H4 (cell line): ENCODE measurements around the gene FHOD3. TPM values are rescaled to one million over a fixed set of nuclear protein-coding genes. Genes with fewer than 3 reads are reported as not detected.
"Not testable (repeated sequence)": the region's sequence is repeated elsewhere in the genome, so short reads cannot be mapped to it uniquely, and the experiment has no call there.

Experiments
- DNase-seq: peaks from one replicate; pipeline ENCODE4 v3.0.0-alpha.2; 2015; ENCODE audit warnings: low spot score
- total RNA-seq: library from RNA; depleted of rRNA; stranded (reverse); fragments of >200 nt; shearing (Covaris generic); gene quantifications from 2 replicates; pipeline ENCODE4 v1.2.3, GENCODE V29; 2014

Gene FHOD3
- total RNA-seq, 1 experiment from 2014 or later, result 6.1 TPM

DNA sequence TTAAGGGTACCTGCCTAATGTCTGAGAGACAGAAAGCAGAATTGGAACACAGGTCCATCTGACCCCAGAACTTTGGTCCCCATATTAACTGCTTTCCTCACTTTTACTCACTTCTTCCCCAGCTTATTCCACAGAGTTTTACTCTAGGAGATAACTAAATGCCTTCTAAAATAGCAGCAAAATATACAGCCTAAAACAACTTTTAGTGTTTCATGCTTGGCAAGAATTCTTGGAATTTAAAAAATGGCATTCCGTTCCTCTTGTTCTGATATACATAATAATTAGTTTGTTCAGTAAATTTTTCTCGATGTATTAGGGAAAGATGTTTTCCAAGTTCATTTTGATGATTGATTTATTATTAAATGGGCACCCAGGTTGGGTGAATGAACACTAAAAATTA is 151.9 kb downstream of the FHOD3 start:
- DNase-seq, result no peak

DNA sequence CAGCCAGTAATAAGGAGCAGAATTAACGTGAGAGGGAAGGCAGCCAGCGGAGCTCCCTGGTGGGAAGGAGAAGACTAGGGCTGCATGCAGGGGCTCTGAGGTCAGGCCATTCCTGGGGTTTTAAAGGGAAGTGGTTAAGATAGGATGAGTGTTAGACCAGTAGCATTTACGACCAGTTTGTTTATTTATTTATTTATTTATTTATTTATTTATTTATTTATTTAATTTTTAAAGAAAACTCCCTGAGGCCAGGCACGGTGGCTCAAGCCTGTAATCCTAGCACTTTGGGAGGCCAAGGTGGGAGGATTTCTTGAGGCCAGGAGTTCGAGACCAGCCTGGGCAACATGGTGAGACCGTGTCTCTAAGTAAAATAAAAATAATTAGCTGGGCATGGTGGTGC is 152.8 kb downstream of the FHOD3 start:
- no peak for DNase-seq

DNA sequence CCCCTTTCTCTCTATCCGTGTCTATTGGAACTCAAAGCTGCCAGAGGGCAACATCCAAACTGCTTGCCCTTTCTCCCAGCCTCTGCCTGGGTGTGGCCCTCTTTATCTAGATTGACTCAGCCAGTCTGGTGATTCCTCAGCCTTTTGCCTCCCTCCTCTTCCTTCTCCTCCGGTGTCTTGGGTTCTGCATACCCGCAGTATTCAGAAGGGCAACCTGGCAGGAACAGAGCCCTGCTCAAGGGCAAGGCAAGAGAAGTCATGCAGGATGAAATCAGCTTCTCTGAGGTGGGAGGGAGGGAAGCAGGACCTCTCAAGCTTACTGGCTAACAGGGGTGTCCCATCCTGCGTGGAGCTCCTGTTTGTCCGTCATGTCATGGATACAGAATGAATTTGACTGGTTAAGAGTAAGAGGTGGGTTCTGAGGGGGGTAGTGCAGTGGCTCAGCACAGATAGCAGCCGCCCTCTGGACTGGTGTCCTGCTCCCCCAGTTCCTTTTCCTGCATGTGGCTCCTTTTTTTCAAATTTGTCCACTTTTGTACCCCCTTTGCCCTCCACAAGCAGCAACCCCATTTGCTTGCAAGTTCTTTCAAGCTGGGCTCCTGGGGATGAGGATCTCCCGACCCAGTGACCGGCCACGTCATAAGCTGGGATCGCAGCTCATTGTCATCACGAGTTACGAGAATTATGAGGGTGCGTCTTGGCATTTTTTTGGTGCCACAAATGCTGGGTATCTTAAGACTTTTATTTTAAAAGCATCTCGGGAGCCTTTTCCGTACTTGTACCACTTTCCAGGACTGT is 154.1 kb downstream of the FHOD3 start:
- DNase-seq, result no peak

DNA sequence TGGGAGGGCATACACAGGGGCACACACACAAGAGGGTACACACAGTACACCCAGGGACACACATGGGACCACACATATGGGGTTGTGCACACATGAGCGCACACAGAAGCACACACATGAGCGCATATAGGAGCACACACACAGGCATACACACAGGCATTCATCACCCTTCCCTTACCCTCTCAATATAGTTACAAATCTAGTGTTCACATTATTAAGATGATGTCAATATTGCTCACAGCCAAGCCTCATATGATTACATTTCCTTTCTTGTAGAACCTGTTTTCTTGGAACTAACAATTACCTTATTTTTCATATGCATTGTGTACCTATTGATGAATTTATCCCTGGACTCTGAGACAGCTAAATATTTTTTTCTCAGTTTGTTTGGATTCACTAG is 156.7 kb downstream of the FHOD3 start:
- DNase-seq, result no peak

DNA sequence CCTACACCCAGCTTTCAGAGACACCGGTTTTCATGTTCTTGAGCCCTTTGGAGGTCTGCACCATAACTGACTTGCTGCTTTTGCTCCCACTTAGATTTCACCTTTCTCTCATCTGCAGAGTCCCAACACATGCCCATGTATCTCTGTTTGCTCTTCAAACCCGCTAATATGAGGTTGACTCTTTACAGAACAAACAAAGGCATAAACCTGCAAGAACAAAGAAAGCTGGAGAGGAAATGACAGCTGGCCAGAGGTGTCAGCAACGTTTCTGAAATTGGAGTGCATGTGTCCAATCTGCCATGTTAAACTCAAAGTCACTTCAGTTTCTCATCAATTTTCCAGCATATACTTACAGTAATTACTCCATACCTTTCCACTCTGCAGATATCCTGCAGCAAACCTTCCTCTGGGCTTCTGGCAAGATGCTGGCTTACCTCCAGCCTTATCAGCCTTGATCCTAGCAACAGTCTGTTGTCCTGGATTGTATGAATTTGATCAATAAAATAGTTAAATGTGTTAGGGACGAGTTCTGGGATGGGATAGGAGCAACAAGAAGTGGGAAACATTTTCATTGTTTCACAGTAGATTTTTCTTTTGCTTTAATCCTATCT is 157.4 kb downstream of the FHOD3 start:
- DNase-seq, result no peak

DNA sequence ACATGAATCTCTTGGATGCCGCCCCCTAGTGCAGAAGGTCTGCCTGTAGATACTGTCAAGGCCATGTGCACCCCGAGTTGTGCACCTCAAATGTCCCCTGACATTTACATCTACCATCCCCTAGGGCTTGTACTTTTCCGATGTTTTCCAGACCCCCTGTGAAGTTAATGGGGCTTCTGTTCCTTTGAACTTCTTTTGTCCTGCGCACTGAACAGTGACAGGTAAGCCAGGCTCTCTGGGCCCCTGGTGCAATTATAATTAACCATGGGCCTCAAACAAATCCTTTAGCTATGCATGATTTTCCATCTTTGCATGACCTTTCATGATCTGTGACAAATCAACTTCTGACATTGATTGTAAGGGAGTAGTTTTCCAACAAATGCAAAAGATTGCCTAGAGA is 158.4 kb downstream of the FHOD3 start:
- DNase-seq, result no peak

DNA sequence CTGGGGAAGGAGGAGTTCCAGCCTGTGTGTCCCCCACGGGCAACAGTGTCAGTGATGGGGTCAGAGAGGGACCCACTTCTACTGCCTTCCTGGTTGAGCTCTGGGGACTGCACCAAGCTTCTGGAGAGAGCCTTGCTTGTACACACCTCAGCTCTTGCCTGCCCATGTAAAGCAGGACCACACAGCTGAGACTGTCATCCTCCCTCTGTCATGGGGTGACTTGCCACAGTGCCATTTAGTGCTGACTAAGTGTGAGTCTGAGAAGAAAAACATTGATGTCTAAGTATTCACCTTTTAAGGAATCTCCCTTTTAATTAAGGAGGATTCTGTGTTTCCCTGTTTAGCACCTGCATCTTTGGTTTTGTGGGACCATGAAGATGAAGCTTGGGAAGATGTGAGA is 159.1 kb downstream of the FHOD3 start:
- DNase-seq, result no peak

DNA sequence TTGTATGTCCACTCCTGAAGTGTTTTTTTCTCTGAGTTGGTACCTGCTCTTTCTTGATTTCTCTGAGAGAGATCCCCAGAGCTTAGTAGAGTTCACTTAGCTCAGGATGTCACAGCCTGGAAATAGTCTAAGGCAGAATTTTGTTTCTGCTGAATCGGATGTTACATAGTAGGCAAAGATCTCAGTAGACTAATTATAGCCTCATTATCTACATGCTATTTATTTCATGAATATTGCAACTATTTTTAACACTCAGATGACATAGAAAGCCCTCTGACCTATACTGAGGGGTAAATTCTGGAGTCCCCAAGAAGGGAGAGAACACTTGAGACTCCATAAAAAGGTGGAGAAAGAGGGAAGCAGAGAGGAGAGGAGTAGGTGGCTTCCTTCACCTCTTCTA is 160.2 kb downstream of the FHOD3 start:
- DNase-seq, result no peak

DNA sequence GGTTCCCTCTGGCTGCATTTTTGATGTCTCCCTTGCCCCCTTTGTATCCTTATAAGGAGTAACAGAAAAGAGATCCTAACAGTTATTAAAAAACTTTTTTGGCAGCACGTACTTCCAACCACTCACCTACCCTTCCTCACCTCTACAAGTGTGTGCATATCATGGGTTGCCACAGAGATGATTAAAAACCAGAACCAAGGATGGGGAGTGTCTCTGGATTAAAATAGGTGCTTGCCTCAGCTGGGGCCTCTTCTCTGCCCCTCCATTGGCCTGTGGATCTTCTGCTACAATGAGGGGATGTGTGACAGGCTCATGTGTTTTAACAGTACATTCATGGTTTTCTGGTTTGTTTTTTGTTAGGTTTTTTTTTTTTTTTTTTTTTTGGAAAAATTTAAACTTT is 160.8 kb downstream of the FHOD3 start:
- no peak for DNase-seq

DNA sequence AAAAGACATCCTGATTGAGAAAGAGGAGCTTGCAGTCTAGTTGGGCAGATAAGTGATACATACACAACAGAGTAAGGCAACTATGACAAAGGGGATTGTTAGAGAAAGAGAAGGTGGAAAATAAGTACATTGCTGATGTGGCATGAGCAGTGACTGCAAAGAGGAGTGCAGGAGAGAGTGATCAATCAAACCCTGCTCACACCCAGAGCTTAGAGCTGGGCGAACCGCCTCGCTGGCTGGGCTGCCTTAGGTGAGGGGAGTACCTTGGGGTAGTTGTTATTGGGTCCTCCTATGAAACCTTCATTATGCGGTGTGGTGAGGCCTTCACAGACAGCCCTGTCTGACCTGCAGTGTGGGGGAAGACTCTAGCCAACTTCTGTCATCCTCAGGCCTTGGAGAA is 161.7 kb downstream of the FHOD3 start:
- DNase-seq, result no peak

DNA sequence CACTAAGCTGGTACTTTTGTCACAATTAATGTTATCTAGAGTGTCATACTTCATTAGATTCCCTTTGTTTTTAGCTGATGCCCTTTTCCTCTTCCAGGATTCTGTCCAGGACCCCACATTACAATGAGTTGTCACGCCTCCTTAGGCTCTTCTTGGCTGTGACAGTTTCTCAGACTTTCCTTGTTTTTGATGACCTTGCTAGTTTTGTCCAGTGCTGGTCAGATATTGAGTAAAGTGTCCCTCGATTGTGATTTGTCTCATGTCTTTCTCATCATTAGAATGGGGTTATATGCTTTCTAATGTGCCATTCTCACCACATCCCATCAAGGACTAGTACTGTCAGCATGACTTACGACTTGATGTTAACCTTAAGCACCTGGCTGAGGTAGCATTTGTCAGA is 162.3 kb downstream of the FHOD3 start:
- no peak for DNase-seq

DNA sequence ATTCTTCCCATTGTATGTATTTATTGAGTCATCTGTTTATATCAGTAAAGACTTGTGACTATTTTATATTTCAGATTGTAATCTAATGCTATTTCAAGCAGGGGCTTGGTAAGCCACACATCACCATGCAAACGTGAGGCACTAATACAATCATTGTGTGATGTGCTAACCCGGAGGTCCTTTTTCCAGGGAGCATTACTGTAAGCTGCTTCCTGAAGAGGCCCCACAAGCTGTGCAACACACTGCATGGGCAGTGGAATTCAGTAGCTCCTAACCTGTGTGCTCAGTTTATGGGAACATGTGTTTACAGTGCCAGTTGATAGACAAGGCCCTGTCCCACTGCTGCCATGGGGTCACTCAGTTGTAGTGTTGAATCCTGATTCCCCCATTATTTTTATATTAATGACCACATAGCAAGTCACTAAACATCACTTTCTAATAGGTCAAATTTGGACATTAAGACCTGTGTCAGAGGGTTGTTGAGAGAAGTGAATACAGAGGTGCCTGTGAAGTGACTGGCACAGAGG is 162.9 kb downstream of the FHOD3 start:
- no peak for DNase-seq

DNA sequence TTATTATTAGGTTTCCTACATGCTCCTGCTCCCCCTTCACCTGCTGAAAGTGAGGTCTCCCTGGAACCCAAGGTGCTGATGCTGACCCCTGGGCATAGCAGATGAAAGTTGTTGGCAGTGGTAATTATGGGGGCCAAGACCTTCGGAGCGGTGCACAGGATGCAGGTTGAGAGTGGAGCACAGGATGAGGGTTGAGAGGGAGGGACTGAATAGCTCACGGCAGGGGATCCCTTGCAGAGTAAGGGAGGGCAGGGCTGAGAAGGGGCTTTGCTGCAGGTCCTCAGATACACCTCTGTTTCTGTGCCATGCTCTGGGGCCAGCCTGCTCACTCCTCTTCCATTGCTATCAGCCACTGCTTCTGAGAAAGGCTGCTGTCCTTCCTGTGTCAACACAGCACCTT is 163.3 kb downstream of the FHOD3 start:
- no peak for DNase-seq

DNA sequence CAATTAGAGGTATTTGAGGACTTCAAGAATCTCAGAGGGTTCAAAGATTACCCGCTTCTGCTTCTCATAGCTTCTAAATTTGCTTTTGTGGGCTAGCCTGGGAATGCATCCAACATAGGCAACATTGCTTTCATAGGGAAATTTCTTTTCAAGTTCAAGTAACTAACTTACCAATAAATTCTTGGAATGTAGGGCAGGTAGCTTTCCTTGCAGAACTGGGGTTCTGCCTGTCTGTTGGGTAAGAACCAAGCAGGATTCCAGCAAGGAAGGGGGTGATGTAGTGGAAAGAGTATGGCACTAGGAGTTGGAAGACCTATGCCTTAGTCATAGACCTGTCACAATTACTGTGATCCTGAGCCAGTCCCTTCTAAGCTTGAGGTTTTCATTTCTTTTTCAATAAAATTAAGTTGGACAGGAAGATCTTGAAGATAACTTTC is 164.1 kb downstream of the FHOD3 start:
- DNase-seq, result no peak

DNA sequence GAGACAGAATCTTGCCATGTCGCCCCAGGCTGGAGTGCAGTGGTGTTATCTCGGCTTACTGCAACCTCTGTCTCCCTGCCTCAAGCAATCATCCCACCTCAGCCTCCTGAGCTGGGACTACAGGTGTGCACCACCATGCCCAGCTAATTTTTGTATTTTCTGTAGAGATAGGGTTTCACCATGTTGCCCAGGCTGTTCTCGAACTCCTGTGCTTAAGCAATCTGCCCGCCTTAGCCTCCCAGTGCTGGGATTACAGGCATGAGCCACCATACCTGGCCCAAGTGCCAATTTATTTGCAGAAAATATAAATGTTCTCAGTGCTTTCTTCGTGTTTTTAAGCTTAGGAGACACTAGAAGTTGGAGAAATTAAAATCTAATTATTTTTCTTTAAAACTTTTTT is 166.0 kb downstream of the FHOD3 start:
- not testable (repeated sequence) for DNase-seq

DNA sequence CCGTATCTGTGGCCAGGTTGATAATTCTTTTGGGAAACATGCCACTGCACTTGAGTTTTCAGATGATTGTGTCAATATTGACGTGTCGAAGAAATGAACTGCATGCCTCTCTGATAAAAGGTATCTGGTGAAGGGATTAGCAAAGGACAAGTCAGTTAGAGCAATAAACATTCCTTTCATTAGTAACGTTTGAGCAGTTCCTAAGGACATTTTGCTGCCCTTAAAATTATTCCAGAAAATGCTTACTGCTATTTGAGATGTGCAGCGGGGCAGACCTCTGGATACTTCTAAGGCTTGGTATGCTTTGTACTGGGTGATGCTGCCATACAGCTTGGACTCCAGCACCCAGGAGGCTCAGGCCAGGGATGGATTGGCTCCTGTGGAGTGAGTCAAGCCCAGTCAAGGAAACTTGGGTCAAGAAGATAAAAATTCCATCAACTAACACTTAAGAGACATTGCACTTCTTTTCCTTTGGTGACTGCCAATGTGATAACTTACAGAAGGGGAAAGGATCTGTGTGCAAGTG is 166.7 kb downstream of the FHOD3 start:
- no peak for DNase-seq

DNA sequence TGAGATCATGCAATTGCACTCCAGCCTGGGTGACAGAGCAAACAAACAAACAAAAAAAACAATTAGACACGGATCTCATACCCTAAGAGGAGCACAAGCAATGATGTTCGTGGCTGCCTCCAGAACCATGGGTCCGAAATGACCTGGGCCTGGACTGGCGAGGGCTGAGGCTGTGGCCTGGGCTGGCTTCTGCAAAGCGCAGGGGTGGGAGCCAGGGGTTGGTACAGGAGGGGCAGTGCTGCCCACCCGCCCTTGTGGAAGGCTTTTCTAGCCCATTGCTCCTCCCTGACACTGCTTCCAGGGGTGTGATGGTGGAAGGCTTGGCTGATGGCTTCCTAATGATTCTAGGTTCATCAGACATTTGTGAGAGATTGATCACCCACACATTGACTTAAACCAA is 167.8 kb downstream of the FHOD3 start:
- no peak for DNase-seq

DNA sequence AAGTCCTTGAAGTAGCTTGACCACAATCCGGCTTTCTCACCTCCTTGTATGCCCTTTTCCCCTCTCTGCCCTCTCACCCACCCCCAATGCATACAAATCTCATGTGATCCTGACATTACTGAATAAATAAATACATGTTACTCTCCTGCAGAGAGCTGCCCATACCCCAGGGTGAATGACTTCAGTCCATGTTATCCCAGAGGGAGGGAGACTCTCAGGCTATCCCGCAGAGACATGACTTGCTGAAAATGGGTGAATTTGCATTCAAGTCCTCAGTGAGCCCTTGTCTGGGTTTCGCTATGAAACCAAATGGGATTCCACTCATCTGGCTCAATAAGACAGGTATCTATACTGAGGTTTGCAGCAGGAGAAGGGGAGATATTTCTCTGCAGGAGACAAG is 168.5 kb downstream of the FHOD3 start:
- DNase-seq, result no peak

DNA sequence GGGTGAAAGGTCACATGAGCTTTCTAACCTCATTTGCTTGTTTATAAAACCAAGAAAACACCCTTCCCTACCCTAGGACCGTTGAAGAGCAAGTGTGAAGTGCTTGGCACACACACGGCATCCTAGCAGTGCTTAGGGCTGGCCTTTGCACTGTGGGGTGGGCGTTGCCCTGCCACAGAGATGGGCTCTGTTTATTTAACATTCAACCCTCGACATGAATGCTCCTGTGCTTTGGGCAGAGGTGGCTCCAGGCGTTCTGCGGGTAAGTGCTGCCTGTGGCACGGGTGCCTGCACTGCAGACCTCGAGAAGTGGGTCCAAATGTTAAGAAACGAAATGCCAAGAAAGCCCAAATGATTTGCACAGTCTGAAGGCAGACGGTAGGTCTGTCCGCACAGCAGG is 170.1 kb downstream of the FHOD3 start:
- DNase-seq, result no peak

DNA sequence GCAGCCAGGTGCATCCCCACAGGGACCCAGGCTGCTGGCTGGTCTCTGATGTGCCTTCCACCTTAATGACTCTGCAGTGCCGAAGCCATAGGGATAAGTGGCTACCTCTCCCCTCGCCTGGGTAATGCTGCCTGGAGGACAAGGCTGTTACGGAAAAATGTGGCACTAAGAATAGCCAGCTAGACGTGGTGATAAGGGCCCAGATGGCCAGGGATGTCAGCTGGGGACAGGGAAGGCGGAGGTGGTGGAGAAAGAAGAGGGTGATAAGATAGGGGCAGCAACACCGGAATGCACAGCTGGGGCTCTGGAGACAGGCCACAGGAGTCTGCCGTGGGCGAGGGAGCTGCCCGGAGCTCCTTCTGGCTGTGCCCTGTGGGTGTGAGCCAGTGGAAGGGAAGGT is 170.6 kb downstream of the FHOD3 start:
- DNase-seq, result no peak

DNA sequence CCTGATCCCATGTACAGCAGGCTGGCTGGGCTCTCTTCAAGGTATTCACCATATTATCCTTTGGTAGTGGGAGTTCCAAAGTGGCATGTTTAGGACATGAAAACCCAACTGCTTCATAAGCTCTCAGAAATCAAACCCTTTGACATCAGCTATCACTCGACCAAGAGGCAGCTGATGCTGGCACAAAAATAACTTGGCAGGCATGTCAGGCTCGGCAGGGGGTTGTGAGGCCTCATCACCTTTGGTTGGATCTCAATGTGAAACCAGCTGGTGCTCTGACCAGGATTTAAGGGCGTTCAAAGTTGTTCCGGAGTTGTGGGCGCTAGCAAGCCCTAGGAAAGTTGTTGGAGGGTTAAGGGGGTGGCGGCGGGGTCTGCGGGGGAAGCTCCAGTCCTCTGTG is 171.9 kb downstream of the FHOD3 start:
- no peak for DNase-seq

DNA sequence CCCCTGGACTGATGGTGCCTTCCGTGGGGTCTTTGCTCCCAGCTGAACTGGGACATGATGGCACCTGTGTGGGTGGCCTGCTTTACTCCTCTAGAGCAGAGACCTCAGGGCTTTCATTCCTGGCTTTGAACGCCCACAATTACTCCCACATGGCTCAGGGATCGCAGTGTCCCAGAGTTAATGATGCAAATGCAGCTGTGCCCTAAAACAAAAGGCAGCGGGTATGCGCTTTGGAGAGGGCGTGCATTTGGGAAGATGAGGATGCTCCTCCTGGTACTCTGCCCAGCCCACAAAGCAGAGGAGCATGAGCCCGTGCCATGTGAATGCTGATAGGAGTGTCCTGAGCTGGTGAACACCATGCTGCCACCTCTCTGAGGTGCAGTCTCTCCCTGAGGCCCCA is 173.4 kb downstream of the FHOD3 start:
- no peak for DNase-seq

DNA sequence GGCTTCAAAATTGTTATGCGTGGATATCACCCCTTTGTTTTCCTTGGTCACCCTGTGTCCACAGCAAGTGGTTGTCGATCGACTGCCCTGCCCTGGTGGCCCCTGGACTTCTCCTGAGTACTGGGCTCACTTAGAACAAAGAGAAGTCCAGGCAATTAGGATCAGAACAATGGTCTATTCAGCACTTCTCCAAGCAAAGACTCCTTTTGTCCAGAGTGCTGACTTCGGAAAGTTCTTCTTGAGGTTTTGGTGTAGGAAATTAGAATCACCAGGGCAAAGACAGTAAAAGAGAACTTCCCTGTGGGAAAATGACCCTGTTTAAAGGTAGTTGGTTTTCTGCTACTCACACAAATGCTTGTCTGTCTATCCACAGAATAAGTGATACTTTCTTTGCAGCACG is 173.9 kb downstream of the FHOD3 start:
- DNase-seq, result no peak
